Measurements from ENCODE around the gene TCP11L2.

Gene TCP11L2

GRCh38 chr12:106333010-106333409 lies 30.5 kb downstream of the TCP11L2 start:
- TF ChIP-seq, protein P1, sequence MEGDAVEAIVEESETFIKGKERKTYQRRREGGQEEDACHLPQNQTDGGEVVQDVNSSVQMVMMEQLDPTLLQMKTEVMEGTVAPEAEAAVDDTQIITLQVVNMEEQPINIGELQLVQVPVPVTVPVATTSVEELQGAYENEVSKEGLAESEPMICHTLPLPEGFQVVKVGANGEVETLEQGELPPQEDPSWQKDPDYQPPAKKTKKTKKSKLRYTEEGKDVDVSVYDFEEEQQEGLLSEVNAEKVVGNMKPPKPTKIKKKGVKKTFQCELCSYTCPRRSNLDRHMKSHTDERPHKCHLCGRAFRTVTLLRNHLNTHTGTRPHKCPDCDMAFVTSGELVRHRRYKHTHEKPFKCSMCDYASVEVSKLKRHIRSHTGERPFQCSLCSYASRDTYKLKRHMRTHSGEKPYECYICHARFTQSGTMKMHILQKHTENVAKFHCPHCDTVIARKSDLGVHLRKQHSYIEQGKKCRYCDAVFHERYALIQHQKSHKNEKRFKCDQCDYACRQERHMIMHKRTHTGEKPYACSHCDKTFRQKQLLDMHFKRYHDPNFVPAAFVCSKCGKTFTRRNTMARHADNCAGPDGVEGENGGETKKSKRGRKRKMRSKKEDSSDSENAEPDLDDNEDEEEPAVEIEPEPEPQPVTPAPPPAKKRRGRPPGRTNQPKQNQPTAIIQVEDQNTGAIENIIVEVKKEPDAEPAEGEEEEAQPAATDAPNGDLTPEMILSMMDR (IDR thresholded peaks at IDR 0.05; ENCODE audit: insufficient read depth, low read depth, low read length, missing control alignments), result no peak
- no peak overlapping the region for H3K4me3 ChIP-seq (ENCODE audit: low read depth, low read length)
- no peak for DNase-seq (ENCODE audit: low read depth)

DNA sequence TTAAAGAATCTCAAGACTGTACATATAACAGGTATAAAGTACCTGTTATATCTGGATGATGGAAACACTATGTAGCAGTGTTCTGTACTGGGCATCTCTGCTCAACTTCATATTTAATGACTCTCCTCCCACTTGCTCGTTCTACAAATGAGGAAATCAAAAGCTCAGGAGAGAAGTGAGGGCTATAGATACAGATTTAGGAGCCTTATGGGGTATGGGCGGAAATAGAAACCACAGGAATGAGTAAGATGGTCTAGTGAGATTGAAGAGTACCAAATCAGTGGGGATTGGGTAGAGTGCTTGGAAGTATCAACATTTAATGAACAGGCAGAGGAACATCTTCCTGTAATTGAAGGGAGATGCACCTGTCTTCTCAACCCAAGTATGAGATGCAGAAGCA lies 31.2 kb downstream of the TCP11L2 start:
- no peak overlapping the region for H3K4me3 ChIP-seq (ENCODE audit: low read depth, low read length)
- no peak for DNase-seq (ENCODE audit: low read depth)
- TF ChIP-seq, protein P1 (IDR thresholded peaks at IDR 0.05; ENCODE audit: insufficient read depth, low read depth, low read length, missing control alignments), result no peak

DNA sequence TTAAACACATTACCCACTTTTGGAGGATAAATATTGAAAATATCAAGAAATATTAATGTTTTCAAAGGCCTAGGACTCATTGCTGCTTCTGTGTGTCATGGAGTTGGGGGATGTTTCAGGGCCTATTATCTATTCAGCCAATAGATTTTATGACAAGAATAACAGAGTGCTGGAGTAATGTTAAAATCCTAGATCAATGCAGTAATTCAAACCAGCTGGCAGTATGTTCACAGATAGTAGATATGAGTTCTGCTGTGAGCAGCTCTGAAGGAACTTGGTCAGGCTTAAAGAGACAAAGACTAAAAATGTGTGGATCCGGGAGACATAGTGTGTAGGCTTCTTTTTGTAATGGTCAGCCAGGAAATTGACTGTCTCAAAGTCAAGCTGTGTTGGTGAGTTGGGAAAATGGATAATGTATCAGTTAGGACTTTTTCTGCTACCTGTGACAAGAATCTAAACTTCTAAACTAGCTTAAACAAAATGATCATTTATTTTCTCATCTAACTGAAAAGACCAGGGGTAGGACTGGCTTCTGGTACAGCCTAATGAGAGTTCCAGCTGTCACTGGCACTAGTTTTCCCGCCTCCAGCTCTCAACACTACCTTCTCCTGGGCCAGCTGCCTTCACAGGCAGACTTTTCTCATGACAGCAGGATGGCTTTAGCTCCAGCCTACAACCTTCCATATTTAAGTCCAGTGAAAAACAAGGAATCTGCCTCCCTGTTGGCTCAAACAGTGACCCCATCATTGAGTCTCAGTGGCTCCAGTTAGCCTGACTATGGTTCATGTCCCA lies 38.7 kb downstream of the TCP11L2 start:
- DNase-seq (ENCODE audit: low read depth), result no peak
- TF ChIP-seq, protein P1 (IDR thresholded peaks at IDR 0.05; ENCODE audit: insufficient read depth, low read depth, low read length, missing control alignments), result no peak
- H3K4me3 ChIP-seq (ENCODE audit: low read depth, low read length), result no peak overlapping the region

GRCh38 chr12:106342397-106343213 lies 40.1 kb downstream of the TCP11L2 start:
- no peak overlapping the region for H3K4me3 ChIP-seq (ENCODE audit: low read depth, low read length)
- TF ChIP-seq, protein P1 (IDR thresholded peaks at IDR 0.05; ENCODE audit: insufficient read depth, low read depth, low read length, missing control alignments), result no peak
- no peak for DNase-seq (ENCODE audit: low read depth)

DNA sequence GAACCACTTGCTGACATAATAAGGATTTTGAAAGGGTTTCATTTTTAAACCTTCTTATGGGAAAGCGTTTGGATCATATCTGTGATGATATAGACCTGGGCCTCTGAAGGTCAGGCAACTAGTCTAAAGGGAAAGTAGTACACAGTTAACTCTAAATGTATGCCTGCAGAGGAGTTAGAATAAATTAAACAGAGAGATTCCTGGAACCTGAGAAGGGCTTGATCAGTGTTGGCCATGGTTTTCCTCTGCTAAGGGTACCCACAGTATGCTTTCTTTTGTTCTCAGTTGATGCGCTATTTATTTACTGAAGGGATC lies 40.6 kb downstream of the TCP11L2 start:
- no peak for DNase-seq (ENCODE audit: low read depth)
- H3K4me3 ChIP-seq (ENCODE audit: low read depth, low read length), result no peak overlapping the region
- TF ChIP-seq, protein P1 (IDR thresholded peaks at IDR 0.05; ENCODE audit: insufficient read depth, low read depth, low read length, missing control alignments), result no peak

DNA sequence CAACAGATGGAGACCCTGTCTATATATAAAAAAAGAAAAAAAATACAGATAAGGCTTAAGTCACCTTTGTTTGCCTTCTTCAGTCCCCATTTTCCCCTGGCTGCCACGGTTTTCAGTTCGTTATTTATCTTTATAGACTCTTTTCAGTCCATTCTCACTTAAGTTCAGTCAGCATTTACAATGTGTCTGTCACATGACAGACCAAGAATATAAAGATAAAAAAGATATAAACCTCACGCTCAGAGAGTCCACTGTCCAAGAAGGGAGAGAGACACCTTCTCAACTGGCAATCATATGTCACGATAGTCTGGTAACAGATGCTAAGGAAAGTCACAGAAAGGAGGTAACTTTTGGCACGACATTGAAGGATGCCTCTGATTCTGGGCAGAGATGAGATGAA lies 41.6 kb downstream of the TCP11L2 start:
- TF ChIP-seq, protein P1 (IDR thresholded peaks at IDR 0.05; ENCODE audit: insufficient read depth, low read depth, low read length, missing control alignments), result no peak
- no peak for DNase-seq (ENCODE audit: low read depth)
- no peak overlapping the region for H3K4me3 ChIP-seq (ENCODE audit: low read depth, low read length)
